VCaP (cell line): ENCODE measurements around the gene SIGLEC8.
"Not testable (repeated sequence)": the region's sequence is repeated elsewhere in the genome, so short reads cannot be mapped to it uniquely, and the experiment has no call there.

Experiments
- H3K27ac ChIP-seq: fragments of 450-650 bp; 2 replicates; pipeline ENCODE4 v1.5.1; 2017
- TF ChIP-seq, protein P1 (sequence below): fragments of 450-650 bp; conservative IDR thresholded peaks from 2 replicates; pipeline ENCODE4 v1.5.1; 2017; ENCODE audit warnings: mild to moderate bottlenecking, moderate library complexity

Gene SIGLEC8

DNA sequence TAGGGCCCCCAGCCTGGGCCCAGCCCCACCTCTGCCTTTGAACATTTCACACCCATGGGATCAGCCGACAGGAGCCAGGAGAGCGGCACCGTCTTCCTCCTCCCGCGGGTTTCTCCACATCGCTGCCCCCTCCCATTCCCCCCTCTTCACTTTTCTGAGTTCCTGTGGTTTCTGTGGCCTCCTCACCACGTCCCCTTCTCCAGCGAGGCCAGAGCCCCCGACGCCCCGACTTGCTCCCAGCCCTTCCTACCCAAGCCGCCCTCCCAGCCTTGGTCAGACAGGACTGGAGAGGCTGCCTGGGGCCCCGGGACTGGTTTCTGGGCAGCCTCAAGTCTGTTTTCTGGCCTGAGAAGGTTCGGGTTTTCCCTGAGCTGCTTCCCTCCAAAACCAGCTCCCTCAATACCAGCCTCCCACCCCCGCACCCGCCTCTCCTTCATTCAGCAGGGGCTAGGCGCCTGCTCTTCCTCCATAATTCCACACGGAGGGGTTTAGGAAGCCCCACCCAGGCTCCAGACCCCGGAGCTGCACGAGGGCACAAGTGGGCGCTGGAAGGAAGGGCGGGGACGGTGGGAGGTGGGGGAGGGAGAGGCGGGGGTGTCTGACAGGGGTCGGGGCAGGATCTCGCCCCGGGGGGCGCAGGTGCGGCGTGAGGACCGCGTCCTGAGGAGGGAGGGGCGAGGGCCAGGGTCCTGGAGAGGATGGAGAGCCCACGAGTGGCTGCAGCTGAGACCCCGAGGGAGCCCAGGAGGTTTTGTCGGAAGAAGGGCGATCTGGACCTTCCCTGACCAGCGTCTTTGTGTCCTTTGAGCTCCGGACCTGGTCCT, 36.8 kb downstream of the SIGLEC8 start:
- TF ChIP-seq, protein P1, sequence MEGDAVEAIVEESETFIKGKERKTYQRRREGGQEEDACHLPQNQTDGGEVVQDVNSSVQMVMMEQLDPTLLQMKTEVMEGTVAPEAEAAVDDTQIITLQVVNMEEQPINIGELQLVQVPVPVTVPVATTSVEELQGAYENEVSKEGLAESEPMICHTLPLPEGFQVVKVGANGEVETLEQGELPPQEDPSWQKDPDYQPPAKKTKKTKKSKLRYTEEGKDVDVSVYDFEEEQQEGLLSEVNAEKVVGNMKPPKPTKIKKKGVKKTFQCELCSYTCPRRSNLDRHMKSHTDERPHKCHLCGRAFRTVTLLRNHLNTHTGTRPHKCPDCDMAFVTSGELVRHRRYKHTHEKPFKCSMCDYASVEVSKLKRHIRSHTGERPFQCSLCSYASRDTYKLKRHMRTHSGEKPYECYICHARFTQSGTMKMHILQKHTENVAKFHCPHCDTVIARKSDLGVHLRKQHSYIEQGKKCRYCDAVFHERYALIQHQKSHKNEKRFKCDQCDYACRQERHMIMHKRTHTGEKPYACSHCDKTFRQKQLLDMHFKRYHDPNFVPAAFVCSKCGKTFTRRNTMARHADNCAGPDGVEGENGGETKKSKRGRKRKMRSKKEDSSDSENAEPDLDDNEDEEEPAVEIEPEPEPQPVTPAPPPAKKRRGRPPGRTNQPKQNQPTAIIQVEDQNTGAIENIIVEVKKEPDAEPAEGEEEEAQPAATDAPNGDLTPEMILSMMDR, result no peak
- H3K27ac ChIP-seq, result no peak overlapping the region

DNA sequence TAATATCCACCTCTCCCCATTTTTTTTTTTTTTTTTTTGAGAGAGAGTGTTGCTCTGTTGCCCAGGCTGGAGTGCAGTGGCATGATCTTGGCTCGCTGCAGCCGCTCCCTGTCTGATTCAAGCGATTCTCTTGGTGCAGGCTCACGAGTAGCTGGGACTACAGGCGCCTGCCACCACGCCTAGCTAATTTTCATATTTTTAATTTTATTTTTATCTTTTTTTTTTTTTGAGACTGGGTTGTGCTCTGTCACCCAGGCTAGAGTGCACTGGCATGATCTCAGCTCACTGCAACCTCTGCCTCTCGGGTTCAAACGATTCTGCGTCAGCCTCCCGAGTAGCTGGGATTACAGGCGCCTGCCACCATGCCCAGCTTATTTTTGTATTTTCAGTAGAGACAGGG, 37.7 kb downstream of the SIGLEC8 start:
- not testable (repeated sequence) for H3K27ac ChIP-seq

DNA sequence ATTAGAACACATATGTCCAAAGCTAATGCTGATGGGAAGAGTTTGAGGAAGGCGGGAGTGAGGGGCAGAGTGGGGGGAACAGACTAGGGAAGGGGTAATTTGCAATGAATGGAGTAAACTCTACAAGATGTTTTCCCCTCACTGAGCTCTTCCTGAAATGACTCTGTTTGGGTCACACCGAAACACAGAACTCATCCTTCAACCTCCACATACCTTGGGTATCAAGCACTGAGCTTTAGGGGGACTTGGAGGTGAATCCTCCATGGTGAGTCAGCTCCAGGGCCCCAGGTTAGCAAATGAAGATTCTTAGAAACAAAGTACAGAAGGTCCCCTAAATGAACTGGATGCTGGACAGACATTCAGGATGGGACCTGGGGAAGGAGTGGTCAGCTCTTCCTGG, 39.5 kb downstream of the SIGLEC8 start:
- TF ChIP-seq, protein P1, result no peak
- no peak overlapping the region for H3K27ac ChIP-seq

DNA sequence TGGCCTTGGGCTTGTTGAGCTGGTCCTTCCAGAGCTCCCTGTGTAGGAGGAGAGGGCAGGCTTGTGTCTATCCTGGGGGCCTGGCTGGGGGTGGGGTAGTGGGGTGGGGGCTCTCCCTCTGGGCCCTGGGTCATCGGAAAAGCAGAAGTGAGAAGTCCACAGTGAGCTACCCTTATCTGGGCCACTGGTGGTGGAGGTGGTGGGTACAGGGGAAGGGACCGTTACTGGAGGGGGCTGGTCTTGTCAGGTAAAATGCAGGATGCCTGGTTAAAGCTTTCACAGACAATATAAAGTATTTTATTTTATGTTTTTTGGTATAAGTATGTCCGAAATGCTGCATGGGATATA, 40.5 kb downstream of the SIGLEC8 start:
- TF ChIP-seq, protein P1, result no peak
- H3K27ac ChIP-seq, result no peak overlapping the region

DNA sequence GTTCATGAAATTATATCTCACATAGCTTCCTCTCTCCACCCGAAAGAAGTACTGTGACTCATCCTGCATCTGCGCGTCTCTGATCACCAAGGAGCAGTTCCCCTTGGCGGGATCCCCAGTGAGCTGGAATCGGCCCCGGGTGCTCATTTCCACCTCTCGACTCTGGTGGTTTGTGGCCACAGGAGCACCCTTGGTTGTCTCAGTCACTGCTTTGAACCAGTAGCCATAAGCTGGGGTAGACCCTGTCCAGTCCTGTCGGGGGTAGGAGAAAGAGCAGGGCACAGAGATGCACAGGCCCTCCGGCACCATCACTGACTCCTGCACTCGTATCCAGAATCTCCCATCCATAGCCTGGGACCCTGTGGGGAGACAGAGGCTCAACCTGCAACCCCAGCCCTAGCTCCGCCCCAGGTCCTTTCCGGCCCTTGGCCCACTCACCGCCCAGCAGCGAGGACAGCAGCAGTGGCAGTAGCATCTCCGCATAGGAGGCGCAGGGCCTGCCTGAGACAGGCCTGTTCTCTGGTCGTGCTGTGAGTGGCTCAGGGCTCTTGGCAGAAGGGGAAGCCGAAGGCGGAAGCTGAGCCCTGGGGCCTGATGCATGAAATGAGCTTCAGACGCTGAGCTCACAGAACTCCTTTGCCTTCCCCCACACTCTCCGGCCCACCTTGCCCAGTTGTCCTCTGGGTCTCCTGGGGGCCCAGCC, 41.0 kb downstream of the SIGLEC8 start, which contains the start of gene SIGLEC10:
Gene SIGLEC10 (minus strand): TSS at position 536 of the 703 bp plus-strand sequence. CDS start 61 bp downstream, at position 475.
- no peak within 1 kb of the TSS for H3K27ac ChIP-seq
- TF ChIP-seq, protein P1, result no peak

DNA sequence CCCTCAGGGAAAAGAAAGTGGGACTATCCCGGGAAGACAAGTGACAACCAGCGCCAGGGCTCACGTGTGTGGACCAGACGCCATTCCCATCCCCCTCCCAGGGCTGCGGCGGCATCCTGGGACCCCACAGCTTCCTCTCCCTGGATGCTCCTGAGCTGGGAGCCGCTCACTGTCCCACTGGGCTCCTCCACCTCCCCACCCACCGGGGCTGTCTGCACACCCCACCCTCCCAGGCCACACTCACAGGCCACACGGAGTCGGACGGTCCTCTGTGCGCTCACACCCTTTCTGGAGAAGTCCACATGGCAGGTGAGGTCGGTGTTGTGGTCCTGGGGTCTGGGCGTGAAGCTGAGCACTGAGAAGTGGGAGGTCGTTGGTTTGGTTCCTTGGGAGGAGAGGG, 41.8 kb downstream of the SIGLEC8 start:
- H3K27ac ChIP-seq, result not testable (repeated sequence)

DNA sequence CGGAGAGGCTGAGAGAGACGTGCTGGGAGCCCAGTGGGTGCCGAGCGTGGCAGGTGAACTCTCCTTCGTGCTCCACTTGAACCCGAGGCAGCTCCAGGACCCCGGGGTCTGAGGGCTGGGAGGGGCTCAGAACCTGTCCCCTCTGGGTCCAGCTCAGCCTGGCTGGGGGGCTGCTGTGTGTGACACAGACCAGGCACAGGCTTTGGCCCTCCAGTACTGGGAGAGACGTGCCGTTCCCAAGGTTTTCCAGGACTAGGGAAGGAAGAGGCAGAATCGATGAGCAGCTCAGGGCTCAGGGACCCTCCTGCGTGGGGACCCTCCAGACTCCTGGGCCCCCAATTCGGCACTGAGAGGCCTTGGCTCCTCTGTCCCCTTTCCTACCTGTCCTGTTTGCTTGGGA, 43.1 kb downstream of the SIGLEC8 start:
- TF ChIP-seq, protein P1, result no peak
- H3K27ac ChIP-seq, result no peak overlapping the region

DNA sequence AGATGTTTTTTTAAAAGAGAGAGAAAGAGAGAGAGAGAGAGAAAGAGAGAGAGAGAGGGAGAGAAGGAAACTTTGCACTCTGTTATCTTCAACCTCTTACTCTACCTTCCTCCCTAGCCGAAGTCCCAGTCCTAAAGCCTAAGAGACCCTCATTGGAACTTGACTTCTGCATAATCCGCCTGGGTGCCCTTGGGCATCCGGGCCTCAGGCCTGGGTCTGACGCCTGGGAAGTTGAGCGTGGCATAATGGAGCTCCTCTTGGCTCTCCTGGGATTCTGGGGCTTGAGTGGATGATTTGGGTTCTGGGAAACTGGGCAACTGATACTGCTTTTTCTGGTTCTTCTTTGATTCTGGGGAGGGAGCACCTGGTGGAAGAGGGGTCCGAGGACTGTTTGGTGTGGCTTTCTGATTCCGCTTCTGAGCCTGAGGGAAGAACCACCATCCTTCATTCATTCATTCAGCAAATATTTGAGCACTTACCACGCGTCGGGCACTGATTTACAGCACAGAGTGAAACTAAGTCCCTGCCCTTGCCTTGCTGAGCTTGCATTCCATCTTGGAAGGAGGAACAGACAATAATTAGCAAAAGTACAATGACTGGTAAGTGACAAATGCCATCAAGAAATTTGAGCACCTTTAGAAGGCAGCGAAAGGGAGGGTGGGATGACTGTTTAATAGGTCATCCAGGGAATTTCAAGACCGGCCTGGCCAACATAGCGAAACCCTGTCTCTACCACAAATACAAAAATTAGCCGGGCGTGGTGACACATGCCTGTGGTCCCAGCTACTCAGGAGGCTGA, 47.1 kb downstream of the SIGLEC8 start:
- H3K27ac ChIP-seq, result no peak overlapping the region
- TF ChIP-seq, protein P1, result no peak
